Naive thymus-derived CD4-positive, alpha-beta T cell (primary cell): ENCODE measurements around the gene ZNF573. TPM values are rescaled to one million over a fixed set of nuclear protein-coding genes. Genes with fewer than 3 reads are reported as not detected.

Experiments used
- ATAC-seq: fragments of 150-1000 bp; cut with Tn5 transposase; 2 replicates; pipeline ENCODE4 v1.10.0; 2021; ENCODE audit warnings: mild to moderate bottlenecking, moderate library complexity
- CTCF ChIA-PET: fragments of 350-600 bp; sonication (Branson Sonifier 250); formaldehyde crosslinking; loops from one replicate; lab custom pipeline; 2021; ENCODE audit warnings: antibody characterized with exemption; lab: Charles Lee
- POLR2A ChIA-PET: fragments of 350-600 bp; sonication (Branson Sonifier 250); formaldehyde crosslinking; loops from one replicate; lab custom pipeline; 2021; ENCODE audit warnings: antibody characterized with exemption, inconsistent platforms; lab: Charles Lee
- DNase-seq, 9 donors: peaks; one replicate each; pipeline versions ENCODE4 v3.0.0 to v3.0.0-alpha.2; 2020 to 2022; ENCODE audit warnings: mixed read lengths in 1 of 9
- H3K27ac ChIP-seq: one replicate; pipeline ENCODE4 v1.7.0; 2013; ENCODE audit warnings: mild to moderate bottlenecking, low read depth, low read length, moderate library complexity
- H3K27me3 ChIP-seq, 2 donors: one replicate each; pipeline ENCODE4 v1.7.0; 2013; ENCODE audit warnings: low read length in 2 of 2, mild to moderate bottlenecking in 2 of 2, moderate library complexity in 2 of 2; ENCODE audit not compliant: control insufficient read depth in 2 of 2, insufficient read depth in 2 of 2
- H3K36me3 ChIP-seq, 3 experiments: 1 replicate in 2 of 3; 2 replicates in 1 of 3; pipeline ENCODE4 v1.7.0; 2013; ENCODE audit warnings: low read length in 3 of 3, mild to moderate bottlenecking in 3 of 3, moderate library complexity in 1 of 3; ENCODE audit not compliant: insufficient read depth in 3 of 3, control insufficient read depth in 2 of 3
- H3K4me1 ChIP-seq, 2 donors: one replicate each; pipeline ENCODE4 v1.7.0; 2013; ENCODE audit warnings: low read length in 2 of 2, mild to moderate bottlenecking in 2 of 2, moderate library complexity in 1 of 2; ENCODE audit not compliant: control insufficient read depth in 2 of 2, insufficient read depth in 2 of 2
- H3K4me3 ChIP-seq: 2 replicates; pipeline ENCODE4 v1.7.0; 2013; ENCODE audit warnings: mild to moderate bottlenecking, low read length
- H3K9me3 ChIP-seq, 3 experiments: 1 replicate in 2 of 3; 2 replicates in 1 of 3; pipeline ENCODE4 v1.7.0; 2013; ENCODE audit warnings: low read length in 3 of 3; ENCODE audit not compliant: control insufficient read depth in 2 of 3
- H3K27ac Mint-ChIP-seq, 9 donors: one replicate each; pipeline ENCODE4 v1.8.0; 2020 to 2022; ENCODE audit warnings: mixed read lengths in 9 of 9, mild to moderate bottlenecking in 8 of 9, moderate library complexity in 5 of 9, inconsistent platforms in 2 of 9
- H3K27me3 Mint-ChIP-seq, 5 donors: one replicate each; pipeline ENCODE4 v1.8.0; 2021 to 2022; ENCODE audit warnings: mixed read lengths in 5 of 5, mild to moderate bottlenecking in 1 of 5
- H3K36me3 Mint-ChIP-seq, 5 donors: one replicate each; pipeline ENCODE4 v1.8.0; 2020 to 2022; ENCODE audit warnings: mixed read lengths in 5 of 5, mild to moderate bottlenecking in 3 of 5, inconsistent platforms in 1 of 5
- H3K4me1 Mint-ChIP-seq, 7 donors: one replicate each; pipeline ENCODE4 v1.8.0; 2020 to 2022; ENCODE audit warnings: mixed read lengths in 7 of 7, mild to moderate bottlenecking in 3 of 7, inconsistent platforms in 1 of 7
- H3K4me3 Mint-ChIP-seq, 10 donors: one replicate each; pipeline ENCODE4 v1.8.0; 2020 to 2022; ENCODE audit warnings: mild to moderate bottlenecking in 10 of 10, mixed read lengths in 10 of 10, moderate library complexity in 6 of 10, inconsistent platforms in 2 of 10
- H3K9me3 Mint-ChIP-seq, 11 donors: one replicate each; pipeline ENCODE4 v1.8.0; 2020 to 2022; ENCODE audit warnings: mixed read lengths in 11 of 11, mild to moderate bottlenecking in 4 of 11, inconsistent platforms in 1 of 11, moderate library complexity in 1 of 11
- intact Hi-C, 2 donors: fragments of 100-400 bp; cut with micrococcal nuclease; formaldehyde crosslinking; loops; one replicate each; pipeline ENCODE4 v1.15.1; 2023
- polyA plus RNA-seq, 2 donors: library from polyadenylated mRNA; unstranded; fragments of 300-500 nt; fragmentation: Illumina TruSeq; gene quantifications; one replicate each; pipeline ENCODE4 v1.2.3, GENCODE V29; 2021
- total RNA-seq, 6 experiments: library from RNA in 5 of 6; stranded (reverse) in 5 of 6; gene quantifications; 1 replicate in 5 of 6; 2 replicates in 1 of 6; pipeline ENCODE4 v1.2.3 and lab custom pipeline; 2021 to 2026

The ZNF573 gene
- total and polyA plus RNA-seq, 7 experiments from 2014 or later, result 5.9 to 43.8 (median 16.6) TPM

DNA sequence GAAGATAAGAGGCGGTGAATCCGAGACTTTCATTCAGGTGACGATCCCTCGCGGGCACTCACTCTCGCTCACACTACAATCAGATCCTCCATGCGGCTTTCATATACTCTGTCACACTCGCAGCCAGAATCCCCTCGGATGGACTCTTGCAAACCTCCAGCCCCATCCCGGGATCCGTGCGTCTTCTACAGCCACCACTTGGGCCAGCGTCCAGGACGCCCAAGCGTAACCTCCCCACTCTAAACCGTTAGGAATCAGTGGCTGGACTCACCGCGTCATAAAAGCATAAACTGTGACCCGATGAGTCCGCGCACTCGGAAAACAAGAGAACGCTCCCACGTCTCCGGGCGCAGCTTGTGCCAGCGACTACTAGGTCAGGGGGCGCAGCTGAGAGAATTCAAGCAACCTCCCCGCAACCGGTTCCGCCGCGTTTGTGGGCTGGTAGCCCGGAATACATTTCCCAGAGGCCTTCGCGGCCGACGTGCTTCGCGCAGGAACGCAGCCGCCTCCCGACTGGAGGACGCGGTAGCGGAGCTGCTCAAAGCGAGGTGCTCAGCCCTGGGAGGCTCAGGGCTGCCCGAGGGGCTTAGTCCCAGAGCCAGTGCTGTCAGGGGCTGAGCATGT, 87.4 kb downstream of the ZNF573 start:
- Histone ChIP-seq H3K27me3 (no peaks in the 10 kb centered on the region), H3K36me3 (peaks cover 0 to 7% (median 0%) of the 10 kb centered on the region in 3 experiments), H3K27ac (peak overlapping the region; percentile 82), H3K4me1 (peaks cover 0 to 4% of the 10 kb centered on the region in 2 donors), H3K9me3 (peaks cover 0 to 13% (median 0%) of the 10 kb centered on the region in 3 experiments), H3K4me3 (peak overlapping the region; percentile 95)
- peaks cover 4 to 39% (median 21%) of the 10 kb centered on the region in 5 donors for H3K36me3 Mint-ChIP-seq
- H3K9me3 Mint-ChIP-seq, result peaks cover 0 to 67% (median 15%) of the 10 kb centered on the region in 11 donors
- CTCF ChIA-PET, result interaction anchor here (1.1 kb wide), 1 partner anchor 87 kb away, joined by 3 read pairs; the partner anchor contains the start of gene ZNF573
- peaks cover 5 to 17% (median 11%) of the 10 kb centered on the region in 7 donors for H3K4me1 Mint-ChIP-seq
- ATAC-seq (peak; percentile 97), DNase-seq (peak; percentile 52 to 83 (median 73))
- peak overlapping the region; percentile 69 to 98 (median 96) for H3K27ac Mint-ChIP-seq
- H3K27me3 Mint-ChIP-seq, result no peaks in the 10 kb centered on the region
- peak overlapping the region; percentile 83 to 98 (median 96) for H3K4me3 Mint-ChIP-seq
- intact Hi-C loops, result loop anchor here in 1 of 2 donors (1.0 to 10.0 kb wide), 10 partner anchors 27 to 719 kb away; partner anchors contain the start of genes ZFP30, ZNF383, ZNF420 and ZNF540
- POLR2A ChIA-PET, result interaction anchor here (0.5 to 2.4 kb wide), 8 partner anchors 27 to 225 kb away, joined by 3 to 10 read pairs (median 4); partner anchors contain the start of genes ZNF540, ZNF569, ZNF571 and ZNF573

Other genes with a start within 250 kb of the ZNF573 start
- 10 to 100 TPM in 1 of 5 experiments, 1 to 10 TPM in 4; 1.5 to 12.4 (median 9.0) TPM for gene ZNF571, start 184.8 kb downstream of the ZNF573 start, total RNA-seq
- 1 to 10 TPM; 5.2 to 5.9 TPM for gene ZNF571, start 184.8 kb downstream of the ZNF573 start, polyA plus RNA-seq
- 10 to 100 TPM in 4 of 5 experiments, under 1 TPM in 1; 0.99 to 22.7 (median 17.6) TPM for gene ZNF540, start 184.7 kb downstream of the ZNF573 start, total RNA-seq
- 1 to 10 TPM; 7.4 to 9.0 TPM for gene ZNF540, start 184.7 kb downstream of the ZNF573 start, polyA plus RNA-seq
- gene ZFP30, start 124.1 kb downstream of the ZNF573 start, total RNA-seq, result 10 to 100 TPM in 4 of 5 experiments, 1 to 10 TPM in 1; 5.7 to 18.9 (median 14.2) TPM
- gene ZFP30, start 124.1 kb downstream of the ZNF573 start, polyA plus RNA-seq, result 1 to 10 TPM; 2.7 to 3.7 TPM
- 10 to 100 TPM in 1 of 5 experiments, 1 to 10 TPM in 4; 3.5 to 10.8 (median 6.5) TPM for gene ZNF607, start 59.8 kb downstream of the ZNF573 start, total RNA-seq
- 1 to 10 TPM; 2.0 to 5.1 TPM for gene ZNF607, start 59.8 kb downstream of the ZNF573 start, polyA plus RNA-seq
- gene WDR87, start 127.0 kb upstream of the ZNF573 start, total RNA-seq, result not detected
- not detected for gene WDR87, start 127.0 kb upstream of the ZNF573 start, polyA plus RNA-seq
- gene SIPA1L3, start 127.6 kb upstream of the ZNF573 start, total RNA-seq, result 10 to 100 TPM; 17.4 to 38.7 (median 34.8) TPM
- gene SIPA1L3, start 127.6 kb upstream of the ZNF573 start, polyA plus RNA-seq, result 1 to 10 TPM in 1 of 2 donors, under 1 TPM in 1; 0.91 to 2.5 TPM